ENCODE measurements around the gene NEGR1.

Gene NEGR1

DNA sequence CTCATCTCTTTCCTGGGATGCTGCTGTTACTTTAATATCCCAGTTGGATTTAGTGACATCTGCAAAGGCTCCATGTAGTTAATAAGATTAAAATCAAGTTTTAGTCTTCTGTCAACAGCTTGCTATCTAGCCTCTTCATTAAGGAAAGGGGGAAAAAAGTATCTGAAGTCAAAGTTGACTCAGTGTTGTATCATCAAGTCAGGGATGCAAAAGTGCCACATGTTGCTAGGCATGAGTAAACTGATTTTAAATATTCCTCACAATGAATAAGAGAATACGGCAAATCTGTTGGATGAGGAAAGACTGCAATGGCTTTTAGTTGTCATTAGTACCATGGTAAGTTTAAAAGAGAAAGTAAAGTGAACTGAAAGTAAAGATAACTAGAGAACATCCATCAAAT is 818.3 kb downstream of the NEGR1 start:
- Histone ChIP-seq H3K9me3 (replicated peaks in 1 of 11) (no peaks in the 10 kb centered on the region), H3K9ac (no peak overlapping the region), H3K36me3 (no peaks in the 10 kb centered on the region), H3K27ac (no peak overlapping the region), H3K4me2 (no peak overlapping the region), H3K4me1 (no peaks in the 10 kb centered on the region), H3K4me3 (no peak overlapping the region), H3K27me3 (no peaks in the 10 kb centered on the region), H4K20me1 (no peaks in the 10 kb centered on the region; a peak in 1 of 22 replicates)
- no peak for TF ChIP-seq Cebpa-rat (IDR thresholded peaks at IDR 0.05)

DNA sequence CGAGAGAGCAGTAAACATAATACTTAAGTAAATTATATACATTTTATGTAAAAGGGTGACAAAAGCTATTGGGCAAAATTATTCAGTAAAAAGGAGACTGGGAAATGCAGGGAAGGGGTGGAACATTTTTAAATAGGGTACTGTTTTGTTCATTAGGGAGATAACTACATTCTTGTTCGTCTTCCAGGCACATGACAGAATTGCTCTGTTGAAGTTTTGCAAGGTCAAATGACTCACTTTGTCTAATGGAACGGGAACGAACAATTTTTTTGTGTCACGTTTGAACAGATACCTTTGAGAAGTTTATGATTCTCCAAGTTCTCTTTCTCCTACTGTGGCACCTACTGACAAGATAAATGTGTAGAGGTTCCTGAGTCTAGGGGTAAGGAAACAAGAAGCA is 819.2 kb downstream of the NEGR1 start:
- no peaks in the 10 kb centered on the region for H3K36me3 ChIP-seq
- H3K4me1 ChIP-seq = no peaks in the 10 kb centered on the region
- H3K4me2 ChIP-seq = no peak overlapping the region
- no peaks in the 10 kb centered on the region; a peak in 1 of 22 replicates for H4K20me1 ChIP-seq
- H3K9me3 ChIP-seq (replicated peaks in 1 of 11) = no peaks in the 10 kb centered on the region
- no peak overlapping the region for H3K27ac ChIP-seq
- H3K4me3 ChIP-seq = no peak overlapping the region
- H3K9ac ChIP-seq = no peak overlapping the region
- no peaks in the 10 kb centered on the region for H3K27me3 ChIP-seq
- no peak for TF ChIP-seq Cebpa-rat (IDR thresholded peaks at IDR 0.05)

DNA sequence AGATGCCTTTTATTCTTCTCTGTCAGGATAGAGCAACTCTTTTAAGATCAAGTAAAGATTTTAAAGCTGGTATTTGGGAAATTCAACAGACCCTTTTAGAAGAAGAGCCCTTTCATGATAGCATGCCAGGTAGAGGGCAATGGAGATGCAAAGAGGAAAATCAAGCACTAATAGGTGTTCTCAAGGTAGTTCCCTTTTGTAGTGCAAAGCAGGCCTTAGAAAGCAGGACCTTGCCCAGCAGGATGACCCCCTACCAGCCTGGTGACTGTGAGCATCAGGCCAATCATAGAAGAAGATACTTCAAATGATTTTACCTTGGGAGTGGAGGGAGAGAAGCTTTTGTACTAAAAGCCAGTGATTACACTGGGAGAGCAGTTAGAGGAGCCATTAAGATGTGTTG is 820.1 kb downstream of the NEGR1 start:
- no peaks in the 10 kb centered on the region for H3K9me3 ChIP-seq (replicated peaks in 1 of 11)
- no peaks in the 10 kb centered on the region for H3K4me1 ChIP-seq
- no peaks in the 10 kb centered on the region; a peak in 1 of 22 replicates for H4K20me1 ChIP-seq
- H3K9ac ChIP-seq = no peak overlapping the region
- no peaks in the 10 kb centered on the region for H3K36me3 ChIP-seq
- TF ChIP-seq Cebpa-rat (IDR thresholded peaks at IDR 0.05) = no peak
- no peaks in the 10 kb centered on the region for H3K27me3 ChIP-seq
- no peak overlapping the region for H3K4me3 ChIP-seq
- H3K27ac ChIP-seq = no peak overlapping the region
- H3K4me2 ChIP-seq = no peak overlapping the region

DNA sequence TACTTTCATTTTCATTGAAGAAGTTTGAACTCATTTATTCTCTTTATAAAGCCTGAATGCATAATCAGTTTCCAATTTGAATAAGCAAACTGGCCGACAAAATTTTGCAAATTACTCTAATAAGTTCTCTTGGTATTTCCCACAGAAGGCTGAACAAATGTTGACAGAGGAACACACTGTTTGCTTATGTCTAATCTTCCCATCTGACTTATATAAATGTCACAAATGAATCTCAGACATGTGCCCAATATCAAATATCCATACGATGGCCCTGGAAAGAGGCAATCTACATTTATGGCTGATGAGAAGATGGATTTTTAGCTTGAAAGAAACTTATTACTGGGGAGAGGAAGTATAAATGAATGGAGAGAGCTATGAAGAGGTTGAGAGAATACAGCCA is 820.9 kb downstream of the NEGR1 start:
- no peaks in the 10 kb centered on the region for H3K27me3 ChIP-seq
- no peak overlapping the region for H3K9ac ChIP-seq
- H3K4me3 ChIP-seq = no peak overlapping the region
- no peak overlapping the region for H3K27ac ChIP-seq
- H3K4me2 ChIP-seq = no peak overlapping the region
- peaks cover 0 to 5% (median 0%) of the 10 kb centered on the region in 10 experiments; a peak in 1 of 20 replicates for H3K4me1 ChIP-seq
- no peaks in the 10 kb centered on the region for H3K36me3 ChIP-seq
- H4K20me1 ChIP-seq = no peaks in the 10 kb centered on the region; a peak in 1 of 22 replicates
- no peaks in the 10 kb centered on the region for H3K9me3 ChIP-seq (replicated peaks in 1 of 11)
- TF ChIP-seq Cebpa-rat (IDR thresholded peaks at IDR 0.05) = no peak

DNA sequence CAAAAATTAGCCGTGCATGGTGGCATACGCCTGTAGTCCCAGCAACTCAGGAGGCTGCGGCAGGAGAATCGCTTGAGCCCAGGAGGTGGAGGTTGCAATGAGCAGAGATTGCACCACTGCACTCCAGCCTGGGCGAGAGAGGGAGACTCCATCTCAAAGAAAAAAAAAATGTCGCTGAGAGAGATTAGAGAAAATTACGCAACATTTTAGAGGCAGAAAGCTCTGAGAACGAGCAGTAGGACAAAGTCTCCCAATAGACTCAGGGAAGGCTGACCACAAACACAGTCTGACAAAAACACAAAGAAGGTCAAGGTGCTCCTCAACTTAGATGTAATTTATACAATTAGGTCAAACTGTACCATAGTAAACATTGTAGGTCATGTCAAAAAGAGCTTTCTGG is 833.9 kb downstream of the NEGR1 start:
- H3K9me3 ChIP-seq (replicated peaks in 1 of 11) = no peaks in the 10 kb centered on the region
- TF ChIP-seq Cebpa-rat (IDR thresholded peaks at IDR 0.05) = peak in 6 of 11 experiments; percentile 33 to 83 (median 53); a peak in 8 of 22 replicates
- no peak overlapping the region for H3K4me3 ChIP-seq
- H3K36me3 ChIP-seq = no peaks in the 10 kb centered on the region
- H3K27ac ChIP-seq = no peak overlapping the region
- no peaks in the 10 kb centered on the region for H3K4me1 ChIP-seq
- no peaks in the 10 kb centered on the region for H3K27me3 ChIP-seq
- H4K20me1 ChIP-seq = peaks cover 0 to 5% (median 0%) of the 10 kb centered on the region in 11 experiments; a peak in 2 of 22 replicates
- H3K9ac ChIP-seq = no peak overlapping the region
- no peak overlapping the region for H3K4me2 ChIP-seq

DNA sequence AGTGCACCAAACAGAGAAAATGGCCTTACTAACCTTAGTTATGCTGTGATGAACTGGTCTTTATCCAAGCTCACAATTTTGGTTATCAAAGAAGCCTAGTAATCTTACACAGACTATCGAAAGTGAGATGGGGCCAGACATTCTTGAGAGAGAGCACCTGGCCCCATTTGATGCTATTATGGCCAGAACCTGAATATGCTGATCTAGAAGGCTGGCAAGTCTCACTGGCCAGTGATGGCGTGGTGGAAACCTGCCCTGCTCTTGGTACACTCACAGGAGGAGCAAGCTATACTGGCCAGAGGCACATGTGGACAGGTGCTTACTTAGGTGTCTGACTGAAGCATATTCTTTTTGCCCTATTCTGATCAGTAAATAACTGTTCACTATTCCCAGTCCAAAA is 843.7 kb downstream of the NEGR1 start:
- Histone ChIP-seq H3K9me3 (replicated peaks in 1 of 11) (0 out of 22 replicates have a peak, but pooled peaks cover 0 to under 1% (median 0%) of the 10 kb centered on the region in 11 experiments), H3K4me1 (no peaks in the 10 kb centered on the region), H3K4me3 (no peak overlapping the region), H3K27ac (no peak overlapping the region), H3K9ac (no peak overlapping the region), H3K36me3 (no peaks in the 10 kb centered on the region), H4K20me1 (no peaks in the 10 kb centered on the region; a peak in 1 of 22 replicates), H3K4me2 (no peak overlapping the region), H3K27me3 (no peaks in the 10 kb centered on the region)
- no peak for TF ChIP-seq Cebpa-rat (IDR thresholded peaks at IDR 0.05)

DNA sequence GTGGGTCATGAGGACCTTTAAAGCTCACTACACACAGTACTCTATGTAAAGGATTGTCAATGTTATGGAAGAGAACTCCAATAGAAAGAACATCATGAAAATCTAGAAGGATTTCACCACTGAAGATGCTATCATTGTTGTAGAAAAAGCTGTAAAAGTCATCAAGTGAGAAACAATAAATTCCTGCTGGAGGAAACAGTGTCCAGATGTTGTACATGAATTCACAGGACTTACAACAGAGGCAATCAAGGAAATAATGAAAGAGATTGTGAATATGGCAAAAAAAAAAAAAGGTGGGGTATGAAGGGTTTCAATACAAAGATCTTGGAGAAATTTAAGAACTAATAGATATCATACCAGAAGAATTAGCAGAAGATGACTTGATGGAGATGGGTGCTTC is 846.4 kb downstream of the NEGR1 start:
- Histone ChIP-seq H3K4me1 (no peaks in the 10 kb centered on the region), H3K27me3 (no peaks in the 10 kb centered on the region), H3K27ac (no peak overlapping the region), H3K9ac (no peak overlapping the region), H3K36me3 (no peaks in the 10 kb centered on the region), H3K4me3 (no peak overlapping the region), H3K9me3 (replicated peaks in 1 of 11) (peaks cover 0 to 9% (median 0%) of the 10 kb centered on the region in 11 experiments; a peak in 3 of 22 replicates), H4K20me1 (no peaks in the 10 kb centered on the region; a peak in 1 of 22 replicates), H3K4me2 (no peak overlapping the region)
- no peak for TF ChIP-seq Cebpa-rat (IDR thresholded peaks at IDR 0.05)

DNA sequence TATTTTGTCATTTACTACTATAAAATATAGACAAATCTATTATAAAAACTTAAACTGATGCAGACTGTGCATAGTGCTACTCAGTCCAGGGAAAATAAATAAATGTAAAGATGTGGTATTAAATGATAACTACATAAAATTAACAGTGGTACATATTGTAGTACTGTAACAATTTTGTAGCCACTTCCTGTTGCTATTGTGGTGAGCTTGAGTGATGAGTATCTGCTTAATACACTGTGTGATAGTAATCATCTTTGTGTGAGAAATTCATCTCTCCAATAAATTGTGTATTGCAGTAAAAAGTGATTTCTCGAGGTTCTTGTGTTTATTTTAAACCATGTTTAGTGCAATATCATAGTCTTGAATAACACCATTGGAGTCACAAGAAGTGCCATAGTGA is 848.1 kb downstream of the NEGR1 start:
- H3K4me1 ChIP-seq = no peaks in the 10 kb centered on the region
- H4K20me1 ChIP-seq = no peaks in the 10 kb centered on the region; a peak in 1 of 22 replicates
- no peak overlapping the region for H3K27ac ChIP-seq
- H3K36me3 ChIP-seq = no peaks in the 10 kb centered on the region
- H3K9ac ChIP-seq = no peak overlapping the region
- no peak overlapping the region for H3K4me3 ChIP-seq
- TF ChIP-seq Cebpa-rat (IDR thresholded peaks at IDR 0.05) = no peak
- peaks cover 0 to 9% (median 0%) of the 10 kb centered on the region in 11 experiments; a peak in 3 of 22 replicates for H3K9me3 ChIP-seq (replicated peaks in 1 of 11)
- H3K27me3 ChIP-seq = no peaks in the 10 kb centered on the region
- H3K4me2 ChIP-seq = no peak overlapping the region

DNA sequence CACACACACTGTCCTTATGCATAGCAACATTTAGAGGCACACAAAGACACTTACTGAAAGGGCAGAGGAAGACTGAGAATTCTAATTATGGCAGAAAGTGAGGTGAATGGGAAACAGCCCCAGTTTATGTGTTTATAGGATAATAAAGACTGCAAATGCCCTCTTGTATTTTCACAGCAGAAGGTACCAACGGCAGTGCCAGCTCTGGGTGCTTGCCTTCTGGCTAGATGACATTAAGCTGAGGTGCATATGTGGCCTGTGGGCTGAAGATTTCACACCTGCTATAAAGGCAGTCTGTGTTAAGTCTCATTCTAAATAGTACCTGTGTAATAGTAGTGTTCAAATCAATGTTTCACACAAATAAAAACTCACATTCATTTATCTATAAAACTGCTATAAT is 854.3 kb downstream of the NEGR1 start:
- no peak for TF ChIP-seq Cebpa-rat (IDR thresholded peaks at IDR 0.05)
- H3K27me3 ChIP-seq = no peaks in the 10 kb centered on the region
- no peak overlapping the region for H3K4me3 ChIP-seq
- H3K9ac ChIP-seq = no peak overlapping the region
- no peaks in the 10 kb centered on the region for H3K4me1 ChIP-seq
- H3K27ac ChIP-seq = no peak overlapping the region
- no peaks in the 10 kb centered on the region; a peak in 1 of 22 replicates for H4K20me1 ChIP-seq
- H3K9me3 ChIP-seq (replicated peaks in 1 of 11) = peaks cover 0 to 2% (median 0%) of the 10 kb centered on the region in 11 experiments; a peak in 1 of 22 replicates
- no peaks in the 10 kb centered on the region for H3K36me3 ChIP-seq
- no peak overlapping the region for H3K4me2 ChIP-seq

DNA sequence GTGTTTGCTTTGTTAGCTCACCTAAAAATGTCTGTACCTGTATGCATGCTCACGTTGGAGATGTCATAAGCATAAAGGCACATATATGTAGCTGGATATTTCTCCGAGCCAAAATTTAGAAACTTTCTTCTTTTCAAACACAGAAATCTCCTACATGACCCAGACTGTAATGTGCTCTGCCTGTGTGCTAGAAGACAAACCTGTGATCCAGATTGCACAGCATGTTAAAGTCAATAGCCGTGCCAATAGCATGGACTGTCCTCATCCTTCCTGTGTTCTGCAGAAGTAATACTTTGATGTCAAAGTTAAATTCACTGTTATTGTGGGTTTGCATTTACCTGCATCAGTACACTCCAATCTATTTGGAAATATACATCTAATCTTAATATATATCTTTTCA is 855.3 kb downstream of the NEGR1 start:
- Histone ChIP-seq H3K27ac (no peak overlapping the region), H3K4me2 (no peak overlapping the region), H4K20me1 (no peaks in the 10 kb centered on the region; a peak in 1 of 22 replicates), H3K27me3 (no peaks in the 10 kb centered on the region), H3K4me3 (no peak overlapping the region), H3K4me1 (no peaks in the 10 kb centered on the region), H3K9me3 (replicated peaks in 1 of 11) (no peaks in the 10 kb centered on the region), H3K9ac (no peak overlapping the region), H3K36me3 (no peaks in the 10 kb centered on the region)
- TF ChIP-seq Cebpa-rat (IDR thresholded peaks at IDR 0.05) = no peak
